K562 (cell line): ENCODE data around the gene PDGFRA. TPM values are rescaled to one million over a fixed set of nuclear protein-coding genes. Genes with fewer than 3 reads are reported as not detected.

Experiments
- ATAC-seq: fragments of 200-7000 bp; cut with Tn5 transposase; 3 replicates; pipeline ENCODE4 v1.9.1; 2020; ENCODE audit warnings: moderate library complexity
- BruUV-seq: library from RNA; stranded (reverse); fragments of 400-500 nt; replicated peaks from 2 replicates; lab custom pipeline; 2021; lab: Mats Ljungman, UMichigan
- CTCF ChIA-PET: fragments of 300-600 bp; formaldehyde crosslinking; extraction: SDS; loops from one replicate; lab custom pipeline; 2021; ENCODE audit warnings: low intra/inter-chr PET ratio; lab: Yijun Ruan, JAX
- POLR2A ChIA-PET: fragments of 300-600, 350-650 bp; sonication (Branson Sonifier 250); formaldehyde crosslinking; extraction: SDS; loops from one replicate; lab custom pipeline; 2021; ENCODE audit warnings: antibody characterized with exemption, inconsistent platforms; lab: Yijun Ruan, JAX
- DNase-seq, 4 experiments: peaks; one replicate each; pipeline versions ENCODE4 v3.0.0 to v3.0.0-alpha.2; 2011 to 2018; ENCODE audit warnings: low spot score in 3 of 4, mixed read lengths in 3 of 4; ENCODE audit errors: extremely low read depth in 1 of 4
- FAIRE-seq: peaks from 2 replicates; lab custom pipeline; 2011; peaks lifted over from hg19 to GRCh38; lab: Jason Lieb, UNC
- H2AFZ ChIP-seq: 2 replicates; pipeline ENCODE4 v1.6.0; 2011; ENCODE audit warnings: low read depth, low read length, control low read depth, inconsistent platforms
- H3K27ac ChIP-seq: fragments of 200-600 bp; 3 replicates; pipeline ENCODE4 v1.8.0; 2011; ENCODE audit warnings: low read depth, mild to moderate bottlenecking, control low read depth, inconsistent platforms, low read length, moderate library complexity, mixed read lengths; ENCODE audit errors: extremely low read depth
- H3K27me3 ChIP-seq, 2 experiments: fragments of 300-600 bp in 1 of 2; 2 replicates in 1 of 2; 3 replicates in 1 of 2; pipeline versions ENCODE4 v1.6.0 to v1.8.0; 2011; ENCODE audit warnings: inconsistent platforms in 2 of 2, low read length in 2 of 2, mild to moderate bottlenecking in 1 of 2, mixed read lengths in 1 of 2, moderate library complexity in 1 of 2; ENCODE audit not compliant: control insufficient read depth in 2 of 2, insufficient read depth in 2 of 2
- H3K36me3 ChIP-seq: fragments of 300-600 bp; 3 replicates; pipeline ENCODE4 v1.8.0; 2011; ENCODE audit warnings: mild to moderate bottlenecking, low read length, inconsistent platforms; ENCODE audit not compliant: control insufficient read depth, insufficient read depth
- H3K4me1 ChIP-seq, 2 experiments: fragments of 200-600 bp in 1 of 2; replicated peaks in 1 of 2; 2 replicates in 1 of 2; 3 replicates in 1 of 2; pipeline versions ENCODE4 v1.5.1 to v1.8.0; 2011; ENCODE audit warnings: inconsistent platforms in 2 of 2, low read length in 2 of 2, mild to moderate bottlenecking in 1 of 2, mixed read lengths in 1 of 2, moderate library complexity in 1 of 2; ENCODE audit not compliant: control insufficient read depth in 2 of 2, insufficient read depth in 2 of 2
- H3K4me2 ChIP-seq: 2 replicates; pipeline ENCODE4 v1.6.1; 2011; ENCODE audit warnings: low read length, control low read depth, inconsistent platforms, mixed read lengths; ENCODE audit not compliant: insufficient read depth
- H3K4me3 ChIP-seq: fragments of 200-600 bp; sonication (generic), shearing (Covaris generic); 2 replicates; pipeline ENCODE4 v1.5.1; 2016; ENCODE audit warnings: control low read depth, inconsistent platforms
- H3K79me2 ChIP-seq: fragments of 200-600 bp; 3 replicates; pipeline ENCODE4 v1.8.0; 2011; ENCODE audit warnings: low read length, inconsistent platforms; ENCODE audit not compliant: control insufficient read depth, insufficient read depth
- H3K9ac ChIP-seq, 2 experiments: 2 replicates each; pipeline versions ENCODE4 v1.6.0 to v1.6.1; 2011; ENCODE audit warnings: low read depth in 2 of 2, low read length in 2 of 2, control low read depth in 1 of 2, inconsistent platforms in 1 of 2, mild to moderate bottlenecking in 1 of 2, mixed read lengths in 1 of 2; ENCODE audit not compliant: insufficient read depth in 1 of 2
- H3K9me1 ChIP-seq: one replicate; pipeline ENCODE4 v1.6.0; 2011; ENCODE audit warnings: inconsistent platforms, mild to moderate bottlenecking, low read length, moderate library complexity; ENCODE audit not compliant: control insufficient read depth, insufficient read depth
- H3K9me3 ChIP-seq: replicated peaks from 2 replicates; pipeline ENCODE4 v1.5.1; 2011; ENCODE audit warnings: low read depth, low read length, inconsistent platforms; ENCODE audit not compliant: control insufficient read depth, insufficient read depth
- H4K20me1 ChIP-seq: replicated peaks from 2 replicates; pipeline ENCODE4 v1.6.1; 2011; ENCODE audit warnings: low read length, inconsistent platforms, mixed read lengths; ENCODE audit not compliant: control insufficient read depth, insufficient read depth
- BRF1 ChIP-seq: IDR thresholded peaks from 3 replicates; pipeline ENCODE4 v1.6.1; 2011; ENCODE audit warnings: borderline replicate concordance, mild to moderate bottlenecking; ENCODE audit not compliant: insufficient read length; ENCODE audit errors: extremely low read depth
- ELF2 ChIP-seq: fragments of 250-450 bp; sonication (Bioruptor Pico); IDR thresholded peaks from 2 replicates; pipeline ENCODE4 v1.5.0; 2021; ENCODE audit warnings: mild to moderate bottlenecking
- GTF2E2 ChIP-seq: fragments of 200-800 bp; sonication (Bioruptor generic); IDR thresholded peaks from 2 replicates; pipeline ENCODE4 v1.6.1; 2016; ENCODE audit warnings: missing genetic modification characterization, missing compliant biosample characterization
- HDAC2 ChIP-seq: fragments of 450-650 bp; IDR thresholded peaks from 2 replicates; pipeline ENCODE4 v1.6.1; 2016; ENCODE audit warnings: mild to moderate bottlenecking
- IRF2 ChIP-seq: sonication (generic); formaldehyde crosslinking; IDR thresholded peaks from 2 replicates; pipeline ENCODE4 v1.8.1; 2022; ENCODE audit warnings: mild to moderate bottlenecking, missing genetic modification reagents
- NFATC3 ChIP-seq: fragments of 450-650 bp; IDR thresholded peaks from 2 replicates; pipeline ENCODE4 v1.6.1; 2017; ENCODE audit warnings: mild to moderate bottlenecking
- NONO ChIP-seq, 2 experiments: fragments of 200-400 bp in 1 of 2; fragments of 450-650 bp in 1 of 2; formaldehyde crosslinking in 1 of 2; IDR thresholded peaks; 2 replicates each; pipeline ENCODE4 v1.6.1; 2017; ENCODE audit warnings: low read depth in 2 of 2, mild to moderate bottlenecking in 2 of 2, moderate library complexity in 2 of 2, low read length in 1 of 2
- PRMT5 ChIP-seq: sonication (generic); formaldehyde crosslinking; IDR thresholded peaks from 2 replicates; pipeline ENCODE4 v1.5.0; 2020; ENCODE audit warnings: missing genetic modification reagents
- RFX1 ChIP-seq: fragments of 450-650 bp; IDR thresholded peaks from 2 replicates; pipeline ENCODE4 v1.6.1; 2016; ENCODE audit warnings: mild to moderate bottlenecking, moderate library complexity
- SMARCE1 ChIP-seq: fragments of 450-650 bp; IDR thresholded peaks from 2 replicates; pipeline ENCODE4 v1.7.1; 2016; ENCODE audit warnings: mild to moderate bottlenecking
- TFAM ChIP-seq: fragments of 250-450 bp; sonication (Bioruptor Pico); conservative IDR thresholded peaks from 2 replicates; pipeline ENCODE4 v1.5.0; 2021; ENCODE audit warnings: mild to moderate bottlenecking, moderate library complexity
- TSC22D4 ChIP-seq: fragments of 450-650 bp; IDR thresholded peaks from 2 replicates; pipeline ENCODE4 v1.6.1; 2016; ENCODE audit warnings: missing genetic modification characterization, missing biosample characterization, control low read depth
- WGBS: fragments of 100-300 bp; shearing (Covaris generic); methylation state at CpG from one replicate; pipeline ENCODE4 v1.1.6; 2016; ENCODE audit warnings: low coverage, mixed read lengths; ENCODE audit not compliant: insufficient coverage; ENCODE audit errors: missing lambda C conversion rate; 5-methylcytosine and 5-hydroxymethylcytosine counted together
- in situ Hi-C: fragments of 300-500 bp; cut with MboI; formaldehyde crosslinking; loops from 4 replicates; pipeline ENCODE4 v1.15.0; 2018; ENCODE audit warnings: inconsistent platforms, mixed read lengths
- intact Hi-C: fragments of 100-400 bp; cut with micrococcal nuclease; formaldehyde crosslinking; loops from 2 replicates; pipeline ENCODE4 v1.14.2; 2022
- polyA plus RNA-seq, 8 experiments: library from polyadenylated mRNA; depleted of rRNA in 4 of 8; stranded (reverse) in 5 of 8; unstranded in 3 of 8; fragments of >200 nt; fragmentation: Nextera tagmentation in 2 of 8; fragmentation: Illumina TruSeq in 1 of 8; extraction: Ambion mirVana in 2 of 8; extraction: Trizol in 1 of 8; gene quantifications; 2 replicates each; pipeline versions ENCODE4 v1.2.1 to v1.2.3, GENCODE V29; 2011 to 2014; ENCODE audit warnings: inconsistent platforms in 1 of 8, missing spikeins in 1 of 8
- total RNA-seq, 7 experiments: library from RNA; depleted of rRNA in 6 of 7; stranded (reverse); fragments of >200 nt in 6 of 7; fragmentation: Illumina TruSeq in 2 of 7; extraction: Trizol in 2 of 7; gene quantifications; 2 replicates each; pipeline versions ENCODE4 v1.2.1 to v1.2.3, GENCODE V29; 2011 to 2021; ENCODE audit warnings: low replicate concordance in 1 of 7
- TF ChIP-seq, protein P1 (sequence below): fragments of 200-800 bp; sonication (Bioruptor generic); IDR thresholded peaks from 2 replicates; pipeline ENCODE4 v1.6.1; 2017; ENCODE audit warnings: missing genetic modification characterization, missing compliant biosample characterization
- TF ChIP-seq, protein P2 (sequence below): fragments of 250-450 bp; sonication (Bioruptor Pico); IDR thresholded peaks from 2 replicates; pipeline ENCODE4 v1.8.0; 2022; ENCODE audit warnings: inconsistent platforms, mild to moderate bottlenecking, moderate library complexity, borderline replicate concordance

Gene PDGFRA
- total and polyA plus RNA-seq, 9 of the 15 experiments (the other 6 are each of a cell fraction or from before 2014, with no cell fraction given): 0.40 TPM; not detected in 8

- Histone ChIP-seq H3K4me3 (no peak overlapping the region), H3K27me3 (peaks cover 4 to 7% of the 10 kb centered on the region in 2 experiments; a peak in 4 of 5 replicates), H4K20me1 (no peaks in the 10 kb centered on the region), H3K27ac (no peak overlapping the region), H3K4me1 (no peaks in the 10 kb centered on the region), H2AFZ (no peak overlapping the region), H3K4me2 (no peak overlapping the region), H3K9me3 (no peaks in the 10 kb centered on the region), H3K79me2 (no peaks in the 10 kb centered on the region), H3K9me1 (no peaks in the 10 kb centered on the region), H3K36me3 (no peaks in the 10 kb centered on the region), H3K9ac (no peak overlapping the region)
- BruUV-seq: no TSS peak
- FAIRE-seq (no peak), DNase-seq (no peak), ATAC-seq (no peak)
- POLR2A ChIA-PET: no interaction called here
- intact Hi-C loops (no loop called here), in situ Hi-C loops (no loop called here)
- 0% methylated on average over 4 of the region's 4 CpGs for WGBS
- CTCF ChIA-PET: no interaction called here
- peak; percentile 83 for TF ChIP-seq RFX1
- TF ChIP-seq ELF2: no peak
- TF ChIP-seq TFAM (CRISPR knock-in tag): no peak
These were observed 103.4 kb downstream of the PDGFRA start for GRCh38 chr4:54332542-54332941.

- in situ Hi-C loops (no loop called here), intact Hi-C loops (no loop called here)
- 10% methylated on average over 2 of the region's 2 CpGs for WGBS
- Histone ChIP-seq H3K4me1 (no peaks in the 10 kb centered on the region), H3K27me3 (peaks cover 4 to 10% of the 10 kb centered on the region in 2 experiments; a peak in 4 of 5 replicates), H3K4me3 (no peak overlapping the region), H4K20me1 (no peaks in the 10 kb centered on the region), H3K79me2 (no peaks in the 10 kb centered on the region), H3K4me2 (no peak overlapping the region), H3K9ac (no peak overlapping the region), H2AFZ (no peak overlapping the region), H3K27ac (no peak overlapping the region), H3K9me1 (no peaks in the 10 kb centered on the region), H3K36me3 (no peaks in the 10 kb centered on the region), H3K9me3 (no peaks in the 10 kb centered on the region)
- no TSS peak for BruUV-seq
- ChIA-PET POLR2A (no interaction called here), CTCF (no interaction called here)
- ATAC-seq: no peak
- no peak for DNase-seq
- FAIRE-seq: no peak
- TF ChIP-seq GTF2E2 (tag): no peak
- no peak for TF ChIP-seq TSC22D4 (tag)
- TF ChIP-seq, protein P1, sequence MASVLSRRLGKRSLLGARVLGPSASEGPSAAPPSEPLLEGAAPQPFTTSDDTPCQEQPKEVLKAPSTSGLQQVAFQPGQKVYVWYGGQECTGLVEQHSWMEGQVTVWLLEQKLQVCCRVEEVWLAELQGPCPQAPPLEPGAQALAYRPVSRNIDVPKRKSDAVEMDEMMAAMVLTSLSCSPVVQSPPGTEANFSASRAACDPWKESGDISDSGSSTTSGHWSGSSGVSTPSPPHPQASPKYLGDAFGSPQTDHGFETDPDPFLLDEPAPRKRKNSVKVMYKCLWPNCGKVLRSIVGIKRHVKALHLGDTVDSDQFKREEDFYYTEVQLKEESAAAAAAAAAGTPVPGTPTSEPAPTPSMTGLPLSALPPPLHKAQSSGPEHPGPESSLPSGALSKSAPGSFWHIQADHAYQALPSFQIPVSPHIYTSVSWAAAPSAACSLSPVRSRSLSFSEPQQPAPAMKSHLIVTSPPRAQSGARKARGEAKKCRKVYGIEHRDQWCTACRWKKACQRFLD: no peak
- TF ChIP-seq HDAC2: no peak
- TF ChIP-seq IRF2 (CRISPR knock-in tag): no peak
- TF ChIP-seq BRF1: no peak
- TF ChIP-seq NFATC3: no peak
- TF ChIP-seq PRMT5 (CRISPR knock-in tag): no peak
- TF ChIP-seq NONO (IDR thresholded peaks at IDR 0.05; ENCODE audit: low read depth in 2 of 2, low read length in 1 of 2): no peak
- TF ChIP-seq, protein P2, sequence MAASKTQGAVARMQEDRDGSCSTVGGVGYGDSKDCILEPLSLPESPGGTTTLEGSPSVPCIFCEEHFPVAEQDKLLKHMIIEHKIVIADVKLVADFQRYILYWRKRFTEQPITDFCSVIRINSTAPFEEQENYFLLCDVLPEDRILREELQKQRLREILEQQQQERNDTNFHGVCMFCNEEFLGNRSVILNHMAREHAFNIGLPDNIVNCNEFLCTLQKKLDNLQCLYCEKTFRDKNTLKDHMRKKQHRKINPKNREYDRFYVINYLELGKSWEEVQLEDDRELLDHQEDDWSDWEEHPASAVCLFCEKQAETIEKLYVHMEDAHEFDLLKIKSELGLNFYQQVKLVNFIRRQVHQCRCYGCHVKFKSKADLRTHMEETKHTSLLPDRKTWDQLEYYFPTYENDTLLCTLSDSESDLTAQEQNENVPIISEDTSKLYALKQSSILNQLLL: no peak
- TF ChIP-seq SMARCE1: no peak
These were observed 104.6 kb downstream of the PDGFRA start for GRCh38 chr4:54333657-54334056.
